DND-41 (cell line): ENCODE measurements around the gene CCRL2.
"Not testable (repeated sequence)": the region's sequence is repeated elsewhere in the genome, so short reads cannot be mapped to it uniquely, and the experiment has no call there.

Experiments used
- CTCF ChIP-seq: IDR thresholded peaks from 2 replicates; pipeline ENCODE4 v1.5.1; 2012; ENCODE audit warnings: borderline replicate concordance, low read length, moderate library complexity, mild to moderate bottlenecking; ENCODE audit not compliant: poor library complexity, severe bottlenecking; ENCODE audit errors: extremely low read depth
- EZH2 ChIP-seq: IDR thresholded peaks from 3 replicates; pipeline ENCODE4 v1.6.1; 2012; ENCODE audit warnings: borderline replicate concordance, low read depth, mild to moderate bottlenecking, moderate library complexity, low read length, inconsistent platforms; ENCODE audit not compliant: severe bottlenecking

- not testable (repeated sequence) for TF ChIP-seq CTCF, EZH2
These were observed 26.1 kb downstream of the CCRL2 start for GRCh38 chr3:46433118-46433517.
